OCI-LY3 (cell line): Measurements from ENCODE around the gene JAZF1.

Source experiments
- EZH2phosphoT487 ChIP-seq: fragments of 200-600 bp; shearing (Covaris generic); IDR thresholded peaks from 2 replicates; pipeline ENCODE4 v1.6.1; 2018; ENCODE audit warnings: antibody characterized with exemption, mixed run types, low read depth
- TF ChIP-seq, protein P1 (sequence below): fragments of 200-600, 300-600 bp; sonication (generic); IDR thresholded peaks from 2 replicates; pipeline ENCODE4 v1.5.1; 2014; ENCODE audit warnings: antibody characterized with exemption, low read length, low read depth

DNA sequence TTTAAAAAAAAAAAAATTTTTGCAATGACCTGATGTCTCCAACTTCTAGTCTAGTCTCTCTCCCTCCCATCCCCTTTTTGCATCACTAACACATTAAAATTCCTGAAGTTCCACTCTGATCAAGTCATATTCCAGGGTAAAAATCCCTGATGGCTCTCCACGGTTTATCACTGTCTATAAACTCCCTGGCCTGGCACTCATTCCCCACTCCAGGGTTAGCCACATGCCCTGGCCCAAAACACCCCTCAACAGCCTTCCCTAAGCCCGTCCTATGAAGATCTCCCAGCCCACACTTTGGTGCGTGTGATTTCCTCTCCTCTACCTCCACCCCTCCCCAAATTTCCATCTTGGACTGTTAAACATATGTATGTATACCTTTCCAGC is 125.4 kb downstream of the JAZF1 start:
- TF ChIP-seq, protein P1, sequence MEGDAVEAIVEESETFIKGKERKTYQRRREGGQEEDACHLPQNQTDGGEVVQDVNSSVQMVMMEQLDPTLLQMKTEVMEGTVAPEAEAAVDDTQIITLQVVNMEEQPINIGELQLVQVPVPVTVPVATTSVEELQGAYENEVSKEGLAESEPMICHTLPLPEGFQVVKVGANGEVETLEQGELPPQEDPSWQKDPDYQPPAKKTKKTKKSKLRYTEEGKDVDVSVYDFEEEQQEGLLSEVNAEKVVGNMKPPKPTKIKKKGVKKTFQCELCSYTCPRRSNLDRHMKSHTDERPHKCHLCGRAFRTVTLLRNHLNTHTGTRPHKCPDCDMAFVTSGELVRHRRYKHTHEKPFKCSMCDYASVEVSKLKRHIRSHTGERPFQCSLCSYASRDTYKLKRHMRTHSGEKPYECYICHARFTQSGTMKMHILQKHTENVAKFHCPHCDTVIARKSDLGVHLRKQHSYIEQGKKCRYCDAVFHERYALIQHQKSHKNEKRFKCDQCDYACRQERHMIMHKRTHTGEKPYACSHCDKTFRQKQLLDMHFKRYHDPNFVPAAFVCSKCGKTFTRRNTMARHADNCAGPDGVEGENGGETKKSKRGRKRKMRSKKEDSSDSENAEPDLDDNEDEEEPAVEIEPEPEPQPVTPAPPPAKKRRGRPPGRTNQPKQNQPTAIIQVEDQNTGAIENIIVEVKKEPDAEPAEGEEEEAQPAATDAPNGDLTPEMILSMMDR: no peak
- TF ChIP-seq EZH2phosphoT487: no peak
